Nucleus accumbens (tissue), 56 donors: ENCODE results near the gene CDH23.
"Not testable (repeated sequence)": the region's sequence is repeated elsewhere in the genome, so short reads cannot be mapped to it uniquely, and the experiment has no call there.

Source experiments
- DNase-seq, 56 donors: peaks; one replicate each; lab custom pipeline; 2025; lab: John Stamatoyannopoulos, UW

Gene CDH23

DNA sequence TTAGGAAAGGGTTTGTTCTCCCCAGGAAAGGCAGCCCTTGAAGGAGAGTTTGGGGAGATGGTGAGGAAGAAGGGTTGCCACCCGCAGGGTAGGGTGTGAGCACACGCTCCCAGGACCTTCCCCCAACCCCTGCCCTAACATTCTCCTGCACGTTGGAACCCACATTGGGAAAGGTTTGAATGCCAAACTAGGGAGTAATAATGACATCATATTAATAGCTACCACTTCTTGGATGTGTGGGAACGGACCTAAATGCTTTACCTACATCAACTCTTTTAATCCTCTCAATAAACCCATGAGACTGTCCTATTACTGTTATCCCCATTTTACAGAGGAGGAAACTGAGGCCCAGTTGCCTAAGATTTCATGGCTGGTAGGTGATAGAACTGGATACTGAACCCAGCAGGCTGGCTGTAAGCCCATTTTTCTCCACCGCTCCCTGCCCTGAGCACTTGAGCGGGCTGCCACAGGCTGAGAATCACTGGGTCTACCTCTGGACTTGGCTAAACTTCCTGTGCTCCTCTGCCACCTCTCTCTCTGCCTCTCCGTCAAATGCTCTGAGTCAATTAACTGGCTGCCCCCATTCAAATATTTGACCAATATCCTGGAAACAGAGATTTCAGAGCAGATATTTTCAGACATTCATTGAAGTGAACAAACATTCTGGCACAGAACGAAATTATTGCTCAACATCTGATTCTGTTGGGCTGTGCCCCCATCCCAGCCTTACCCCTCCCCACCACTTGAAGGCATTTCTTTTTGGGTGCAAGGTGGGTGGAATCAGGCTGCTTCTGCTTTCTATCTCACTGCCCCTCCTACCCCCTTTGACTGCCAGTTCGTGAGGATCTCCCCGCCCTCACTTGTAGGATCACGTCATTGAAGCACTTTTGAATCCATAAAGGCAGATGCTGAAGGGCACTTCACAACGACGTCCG is 193.2 kb downstream of the CDH23 start:
- no peak for DNase-seq

GRCh38 chr10:71590781-71591350 is 194.1 kb downstream of the CDH23 start:
- DNase-seq, result no peak

GRCh38 chr10:71594934-71595571 is 198.3 kb downstream of the CDH23 start:
- DNase-seq, result no peak

DNA sequence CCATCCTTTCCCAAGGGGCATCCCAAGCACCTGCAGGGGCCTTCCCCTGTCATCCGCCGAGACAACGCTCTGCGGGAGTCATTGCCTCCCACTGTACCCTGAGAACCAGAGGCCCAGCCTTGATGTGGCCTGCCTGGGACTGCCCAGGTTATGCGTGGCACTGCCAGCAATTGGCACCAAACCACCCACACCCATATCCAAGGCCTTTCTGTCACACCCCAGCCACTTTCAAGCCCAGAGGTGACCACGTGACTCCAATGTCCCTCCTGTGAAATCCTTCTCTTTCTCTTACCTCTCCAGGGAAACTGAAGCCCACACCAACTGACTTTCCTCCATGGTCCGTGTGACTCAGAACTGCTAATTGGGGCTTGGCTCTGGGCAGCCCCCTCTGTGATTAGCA is 198.9 kb downstream of the CDH23 start:
- no peak for DNase-seq

DNA sequence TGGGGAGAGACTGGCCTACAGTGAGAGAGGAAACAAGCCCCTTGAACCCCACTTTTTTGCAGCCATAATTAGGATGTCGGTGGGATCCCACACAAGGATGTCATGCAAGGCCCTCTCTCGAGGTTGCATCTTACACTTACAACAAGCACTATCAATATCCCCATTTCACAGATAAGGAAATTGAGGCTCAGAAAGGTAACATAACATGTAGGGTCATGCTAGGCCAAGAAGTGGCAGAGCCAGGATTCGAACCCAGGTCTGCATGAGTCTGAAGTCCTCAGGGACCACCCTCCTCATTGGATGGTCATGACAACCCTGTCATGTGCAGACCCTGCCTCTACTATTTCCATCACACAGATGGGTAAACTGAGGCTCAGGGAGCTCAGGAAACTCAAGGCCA is 199.4 kb downstream of the CDH23 start:
- no peak for DNase-seq

DNA sequence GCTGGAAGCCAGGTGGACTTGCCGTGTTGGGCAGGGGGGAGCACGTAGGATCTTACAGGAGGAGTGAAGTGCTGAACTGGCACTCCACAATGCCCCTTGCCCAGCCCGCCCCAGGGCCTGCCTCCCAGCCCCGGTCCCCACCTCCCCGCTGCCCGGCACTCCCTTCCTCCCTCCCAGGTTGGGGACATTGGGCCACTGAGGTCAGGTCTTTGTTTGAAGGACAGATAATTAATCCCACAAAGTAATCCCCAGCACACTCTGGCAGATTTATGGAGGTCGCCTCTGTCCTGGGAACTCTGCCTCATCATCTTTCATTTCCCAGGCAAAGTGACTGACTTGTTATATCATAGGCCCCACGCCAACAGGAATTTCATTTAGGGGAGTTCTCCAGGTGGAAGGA is 200.0 kb downstream of the CDH23 start:
- no peak for DNase-seq

DNA sequence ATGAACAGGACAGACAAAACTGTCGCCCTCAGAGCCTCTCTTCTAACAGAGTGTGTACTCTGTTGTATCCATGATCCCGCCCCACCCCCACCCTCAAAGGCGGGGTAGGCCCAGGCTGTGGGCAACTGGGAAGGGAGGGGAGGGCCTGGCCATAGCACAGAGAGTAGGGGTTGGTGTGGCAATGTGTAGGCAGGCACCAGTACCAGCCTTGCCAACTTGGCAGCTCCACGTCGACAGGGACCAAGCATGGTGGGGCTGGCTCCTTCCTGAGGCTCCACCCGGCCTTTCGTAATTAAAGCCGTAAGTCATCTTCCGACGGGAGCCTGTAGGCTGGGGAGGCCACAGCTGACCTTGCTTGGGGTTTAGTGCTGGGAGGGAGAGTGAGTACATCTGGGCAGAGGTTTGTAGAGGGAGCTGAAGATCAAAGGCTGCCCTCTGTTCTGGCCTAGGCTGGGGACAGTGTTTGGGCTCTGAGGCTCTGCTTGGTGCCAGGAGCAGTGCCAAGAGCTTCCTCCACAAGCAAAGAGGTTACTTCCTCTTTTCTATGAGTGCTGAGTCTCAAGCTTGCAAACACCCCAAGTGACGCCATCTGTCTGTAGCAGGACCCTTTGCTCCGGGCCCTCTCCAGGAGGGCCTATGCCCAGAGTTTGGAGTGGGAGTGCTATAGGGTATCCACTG is 201.2 kb downstream of the CDH23 start:
- DNase-seq, result peak in 44 of 56 donors; percentile 15 to 84 (median 60)

GRCh38 chr10:71598621-71599055 is 201.9 kb downstream of the CDH23 start:
- DNase-seq, result peak in 51 of 56 donors; percentile 20 to 87 (median 70)

GRCh38 chr10:71599518-71599917 is 202.8 kb downstream of the CDH23 start:
- DNase-seq, result no peak

DNA sequence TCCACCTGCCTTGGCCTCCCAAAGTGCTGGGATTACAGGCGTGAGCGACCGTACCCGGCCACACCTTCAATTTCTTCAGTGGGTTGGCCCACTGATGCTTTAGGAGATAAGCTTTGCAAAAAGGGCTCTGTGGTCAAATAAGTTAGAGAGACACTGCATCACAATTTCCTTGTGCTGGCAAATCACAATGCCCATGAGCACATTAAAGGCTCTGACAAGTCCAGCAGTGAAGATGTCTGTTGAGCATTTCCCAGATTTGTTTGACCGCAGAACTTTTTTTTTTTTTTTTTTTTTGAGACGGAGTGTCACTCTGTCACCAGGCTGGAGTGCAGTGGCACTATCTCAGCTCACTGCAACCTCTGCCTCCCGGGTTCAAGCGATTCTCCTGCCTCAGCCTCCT is 203.5 kb downstream of the CDH23 start:
- not testable (repeated sequence) for DNase-seq

DNA sequence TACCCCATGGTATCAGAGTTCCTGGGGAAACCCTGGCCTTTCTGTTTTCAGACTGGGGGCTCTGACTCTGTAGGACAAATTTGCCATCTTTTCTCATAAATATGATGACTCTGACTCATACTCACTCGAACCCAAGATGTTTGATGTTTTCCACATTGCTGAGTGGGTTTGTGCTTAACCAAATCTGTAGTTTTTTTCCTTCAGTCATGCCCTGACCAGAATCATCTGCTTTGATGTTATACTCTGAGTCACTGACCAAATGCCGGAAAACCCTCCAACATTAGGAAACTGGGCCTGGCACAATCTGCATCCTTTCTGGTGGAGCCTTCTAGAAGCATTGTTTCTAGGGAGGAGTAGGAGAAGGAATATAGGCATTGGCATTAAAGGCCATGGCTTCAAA is 204.1 kb downstream of the CDH23 start:
- DNase-seq, result no peak

DNA sequence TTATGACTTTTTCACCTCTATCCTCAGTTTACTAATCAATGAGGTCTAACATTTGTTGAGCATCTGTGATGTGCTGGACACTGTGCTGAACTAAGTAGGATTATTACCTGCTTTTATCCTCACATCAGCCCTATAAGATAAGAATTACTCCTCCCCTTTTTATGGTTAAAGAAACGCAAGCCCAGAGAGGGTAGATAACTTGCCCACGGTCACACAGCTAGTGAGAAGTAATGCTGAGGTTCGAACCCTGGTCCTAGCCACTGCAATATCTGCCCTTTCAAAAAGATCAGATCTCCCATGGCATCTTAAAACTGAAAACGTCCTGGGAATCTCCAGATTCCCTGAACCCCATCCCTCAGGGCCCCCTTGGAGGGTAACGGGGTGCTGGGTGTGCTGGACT is 204.6 kb downstream of the CDH23 start:
- no peak for DNase-seq

DNA sequence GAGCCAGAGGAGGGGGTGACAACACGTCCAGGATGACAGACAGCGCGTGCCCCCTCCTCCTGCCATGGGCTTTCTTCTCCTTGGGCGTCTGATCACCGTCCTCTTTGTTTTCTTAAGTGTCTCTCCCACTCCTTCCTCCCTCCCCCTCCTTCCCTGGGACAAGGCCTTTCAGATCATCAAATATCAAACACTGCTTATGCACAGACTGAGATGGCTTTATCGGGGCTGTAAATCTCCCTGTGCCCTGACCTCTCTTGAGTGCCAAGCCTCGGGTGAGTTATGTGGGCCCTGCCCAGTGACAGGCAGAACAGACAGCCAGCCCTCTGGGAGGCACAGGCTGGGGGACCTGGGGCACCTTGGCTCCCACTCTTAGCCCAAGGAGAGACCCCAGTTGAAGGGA is 206.4 kb downstream of the CDH23 start:
- DNase-seq, result no peak

DNA sequence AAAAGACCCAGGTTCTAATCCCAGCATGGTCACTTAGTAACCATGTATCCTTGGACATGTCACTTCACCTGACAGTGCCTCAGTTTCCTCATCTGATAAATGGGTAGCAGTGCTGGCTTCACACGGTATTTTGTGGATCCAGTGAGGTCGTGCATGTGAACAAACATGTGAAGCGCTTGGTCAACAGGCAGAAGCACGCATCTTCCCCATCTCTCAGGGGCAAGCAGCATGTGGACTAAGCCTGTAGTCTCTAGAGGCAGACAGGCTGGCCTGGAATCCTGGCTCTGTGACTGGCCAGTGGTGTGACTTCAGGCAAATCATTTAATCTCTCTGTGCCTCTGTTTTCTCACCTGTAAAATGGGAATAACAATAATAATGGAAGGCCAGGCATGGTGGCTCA is 207.0 kb downstream of the CDH23 start:
- no peak for DNase-seq

DNA sequence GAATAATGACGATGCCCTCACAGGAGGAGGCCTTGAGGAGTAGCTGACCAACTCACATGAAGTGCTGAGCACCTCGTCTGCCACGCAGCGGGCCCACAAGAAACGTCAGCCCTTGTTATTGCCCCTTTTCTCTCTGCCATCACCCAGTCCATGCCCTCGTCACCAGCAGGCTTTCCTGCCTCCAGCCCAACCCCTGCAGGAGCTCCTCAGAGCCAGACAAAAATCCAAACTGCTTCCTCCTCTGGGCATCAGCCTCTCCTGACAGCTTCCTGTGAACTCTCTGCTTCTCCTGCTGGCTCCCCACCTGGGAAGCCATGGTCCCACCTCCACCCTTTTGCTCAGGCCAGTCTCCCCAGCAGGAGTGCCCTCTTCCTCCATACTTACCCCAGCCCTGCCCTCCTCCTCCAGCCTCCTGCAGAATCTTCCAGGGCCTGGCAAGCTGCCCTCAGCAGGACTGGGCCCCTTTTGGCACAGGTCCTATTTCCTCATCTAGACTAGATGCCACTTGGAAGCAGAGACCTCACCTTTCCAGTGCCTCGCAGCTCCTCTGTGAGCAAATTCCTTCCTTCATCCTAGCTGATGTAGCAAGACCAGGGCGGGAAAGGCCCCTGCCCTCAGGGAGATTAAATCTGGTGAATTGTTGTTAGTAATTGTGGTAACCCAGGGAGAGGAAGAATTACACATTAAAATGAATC is 207.8 kb downstream of the CDH23 start:
- DNase-seq, result no peak

DNA sequence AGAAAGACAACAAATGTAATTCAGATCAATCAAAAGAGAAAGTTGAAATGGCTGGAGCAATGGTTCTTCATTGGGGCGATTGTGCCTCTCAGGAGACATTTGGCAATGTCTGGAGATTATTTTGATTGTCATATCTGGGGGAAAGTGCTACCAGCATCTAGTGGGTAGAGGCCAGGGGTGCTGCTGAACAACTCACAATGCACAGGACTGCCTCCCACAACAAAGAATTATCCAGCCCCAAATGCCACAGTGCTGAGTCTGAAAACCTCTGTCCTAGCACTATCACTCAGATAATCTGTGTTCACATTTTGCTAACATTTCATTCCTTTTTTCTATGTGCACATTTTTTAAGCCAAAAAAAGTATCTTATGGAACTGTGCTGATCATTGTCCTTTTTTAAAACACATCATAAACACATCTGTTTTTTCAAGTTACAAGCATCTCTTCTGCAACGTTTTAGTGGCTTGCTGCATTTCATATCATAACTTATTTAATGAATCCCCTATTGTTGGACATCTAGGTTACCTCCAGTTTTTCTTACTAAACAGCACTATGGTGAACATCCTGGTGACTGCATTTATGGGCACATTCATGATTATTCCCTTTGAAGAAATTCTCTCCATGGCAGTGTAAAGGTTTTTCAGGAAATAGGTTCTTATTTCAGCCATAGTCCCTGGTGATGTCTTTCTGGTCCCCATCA is 208.7 kb downstream of the CDH23 start:
- no peak for DNase-seq

DNA sequence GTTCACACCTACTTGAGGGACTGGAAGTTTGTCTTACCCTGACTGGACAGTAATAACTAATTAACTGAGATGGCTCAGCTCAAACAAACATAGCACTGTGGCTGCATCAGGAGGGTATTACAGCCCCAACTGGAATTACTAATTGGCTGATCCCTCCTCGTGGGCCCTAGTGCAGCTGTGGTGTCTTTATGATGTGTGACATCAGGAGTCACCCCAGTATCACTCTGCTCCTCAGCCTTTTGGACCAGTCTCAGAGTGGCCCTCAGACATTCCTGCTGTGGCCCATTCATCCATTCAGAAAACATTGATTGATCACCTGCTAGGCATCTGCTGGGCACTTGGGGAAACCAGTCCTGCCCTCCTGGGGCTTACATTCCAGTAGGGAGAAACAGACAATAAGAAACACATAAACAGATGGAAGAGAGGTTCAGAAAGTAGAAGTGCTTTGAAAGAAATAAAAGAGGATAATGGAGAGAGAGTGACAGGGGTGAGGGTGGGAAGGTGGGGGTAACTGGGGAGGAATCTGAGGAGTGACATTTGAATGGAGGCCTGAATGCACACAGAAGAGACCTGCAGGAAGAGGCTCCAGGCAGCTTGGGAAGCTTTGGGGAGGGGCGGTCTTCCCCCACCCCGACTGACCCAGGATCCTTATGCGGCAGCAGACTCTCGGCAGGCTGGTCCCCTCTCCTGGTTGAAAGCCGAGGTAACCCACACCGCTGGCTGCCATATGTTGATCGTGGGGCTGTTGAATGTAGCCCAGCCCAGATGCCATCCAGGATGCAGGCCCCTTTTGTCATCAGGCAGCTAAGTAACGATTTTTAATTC is 209.7 kb downstream of the CDH23 start:
- no peak for DNase-seq

DNA sequence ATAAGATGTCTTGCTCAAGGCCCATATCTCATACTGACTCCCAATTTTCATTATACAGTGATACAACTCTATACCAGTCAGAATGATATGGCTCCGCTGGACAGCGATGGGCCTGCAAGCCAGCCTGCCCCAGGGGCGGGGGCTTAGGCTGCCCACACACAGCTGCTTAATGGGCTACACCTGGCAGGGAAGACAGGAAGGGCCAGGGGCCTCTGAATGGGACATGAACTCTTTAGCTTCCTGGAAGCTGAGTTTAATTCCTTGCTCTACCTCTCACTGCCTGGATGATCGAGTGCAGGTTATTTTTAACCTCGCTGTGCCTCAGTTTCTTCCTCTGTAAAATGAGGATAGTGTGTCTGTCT is 210.3 kb downstream of the CDH23 start:
- DNase-seq, result no peak
